Raji (cell line): Measurements from ENCODE around the gene ESF1.

Experiments
- POLR2A ChIP-seq: IDR thresholded peaks from 2 replicates; pipeline ENCODE4 v1.6.1; 2011; ENCODE audit warnings: low read depth, low read length, control low read depth; ENCODE audit not compliant: insufficient read depth

Gene ESF1

DNA sequence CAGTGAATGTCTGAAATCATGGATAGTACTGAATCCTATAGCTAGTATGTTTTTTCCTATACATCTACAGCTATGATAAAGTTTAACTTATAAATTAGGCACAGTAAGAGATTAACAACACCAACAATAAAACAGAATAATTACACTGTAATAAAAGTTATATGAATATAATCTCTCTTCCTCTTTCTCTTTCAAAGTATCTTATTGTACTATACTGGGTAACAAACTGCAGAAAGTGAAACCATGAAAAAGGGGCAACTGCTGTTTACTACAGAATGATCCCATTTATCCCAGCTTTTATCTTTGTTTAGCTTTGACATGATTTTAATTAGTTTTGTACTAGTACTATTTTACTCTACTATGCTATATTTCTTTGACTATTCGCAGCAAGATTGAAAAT lies 25.8 kb downstream of the ESF1 start:
- no peak for TF ChIP-seq POLR2A

DNA sequence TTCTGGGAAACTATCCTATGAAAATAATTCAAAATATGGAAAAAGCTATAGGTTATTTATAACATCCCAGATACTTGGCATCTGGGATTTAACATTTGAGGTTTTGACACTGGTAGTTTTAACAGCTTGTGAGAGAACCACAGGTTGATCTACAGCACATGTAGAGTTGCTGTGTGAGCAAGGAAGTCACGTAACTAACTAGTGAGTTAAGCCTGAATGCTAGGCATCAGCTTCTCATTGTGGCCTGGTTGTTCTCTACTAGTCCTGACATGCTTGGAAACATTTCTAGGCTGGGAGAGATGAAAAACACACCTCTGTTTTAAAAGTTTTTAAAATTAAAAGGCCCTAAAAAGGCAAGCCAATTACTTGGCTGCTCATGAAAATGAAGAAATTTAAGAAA lies 28.2 kb downstream of the ESF1 start:
- no peak for TF ChIP-seq POLR2A

DNA sequence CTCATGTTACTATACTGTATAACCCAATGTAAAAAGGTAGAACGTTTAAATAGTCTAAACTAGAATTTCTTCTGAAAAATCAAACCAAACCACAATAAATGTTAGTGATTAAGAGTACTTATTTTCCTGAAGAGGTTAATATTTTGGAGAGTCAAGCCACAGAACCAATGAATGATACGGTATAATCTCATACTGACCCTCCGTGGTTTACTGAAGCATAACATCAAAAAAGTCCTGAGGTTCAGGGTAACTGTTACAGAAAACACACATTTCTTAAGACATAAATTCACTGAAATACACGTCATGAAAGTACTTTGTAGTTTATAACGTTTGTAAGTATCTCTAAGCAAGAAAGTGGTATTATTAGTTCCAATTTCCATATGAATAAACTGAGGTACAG lies 28.9 kb downstream of the ESF1 start:
- no peak for TF ChIP-seq POLR2A

DNA sequence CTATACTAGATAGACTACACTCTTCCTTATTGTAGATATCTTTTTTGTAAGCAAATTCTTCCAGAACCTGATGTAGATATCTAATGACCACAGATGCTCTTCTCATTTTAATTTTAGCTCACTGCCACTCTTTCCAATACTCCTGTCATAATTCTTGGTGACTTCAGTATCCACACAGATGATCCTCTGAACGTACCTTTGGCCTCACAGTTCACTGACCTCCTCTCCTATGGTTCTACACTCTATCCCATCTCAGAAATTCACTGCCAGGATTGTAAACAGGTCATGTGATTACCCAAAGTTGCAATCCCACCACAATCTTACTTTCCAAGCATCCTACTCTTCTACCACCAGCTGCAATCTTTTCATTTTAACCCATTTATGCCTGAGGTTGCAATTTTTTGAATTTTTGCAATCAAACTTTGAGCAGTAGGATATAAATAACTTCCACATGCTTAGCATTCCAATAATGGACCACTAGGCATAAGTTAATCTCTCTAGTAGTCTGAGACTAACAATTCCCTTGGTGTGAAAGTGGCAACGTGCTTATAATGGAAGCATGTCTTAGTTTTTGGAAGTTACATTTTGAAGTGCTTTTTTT lies 31.2 kb downstream of the ESF1 start:
- no peak for TF ChIP-seq POLR2A

DNA sequence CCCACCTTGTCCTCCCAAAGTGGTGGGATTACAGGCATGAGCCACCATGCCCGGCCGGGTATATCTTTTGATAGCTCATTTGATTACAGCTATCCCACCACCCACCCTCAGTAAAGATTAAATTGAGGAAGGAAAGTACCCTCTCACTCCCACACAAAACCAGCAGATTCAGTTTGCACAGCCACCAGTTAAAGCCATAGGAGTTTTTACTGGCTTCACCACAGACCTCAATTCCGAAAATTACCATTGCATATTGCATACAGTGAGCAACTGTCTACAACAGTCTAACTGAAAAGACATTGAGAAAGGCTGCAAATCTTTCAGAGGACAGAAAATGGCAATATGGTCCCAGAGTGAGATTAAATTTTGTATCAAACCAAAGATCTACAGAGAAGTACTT lies 34.9 kb downstream of the ESF1 start:
- no peak for TF ChIP-seq POLR2A

GRCh38 chr20:13745784-13746183 lies 38.9 kb downstream of the ESF1 start:
- TF ChIP-seq POLR2A, result no peak

DNA sequence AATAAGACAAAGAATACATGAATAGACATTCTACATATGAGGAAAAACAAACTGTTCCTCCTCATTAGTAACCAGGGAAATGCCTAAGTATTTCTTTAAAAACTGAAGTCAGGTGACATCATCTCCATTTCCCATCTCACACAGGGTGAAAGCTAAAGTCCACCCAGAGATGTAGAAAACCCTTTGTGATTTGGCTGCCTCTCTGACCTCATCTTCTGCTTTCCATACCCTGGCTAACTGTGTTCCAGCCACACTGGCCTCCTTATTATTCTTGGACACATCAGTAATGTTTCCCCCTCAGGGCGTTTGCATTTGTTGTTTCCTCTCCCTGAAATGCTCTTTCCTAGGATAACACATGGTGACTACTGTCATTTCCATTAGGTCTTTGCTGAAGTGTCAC lies 40.4 kb downstream of the ESF1 start:
- no peak for TF ChIP-seq POLR2A

- TF ChIP-seq POLR2A, result no peak
These were observed 42.8 kb downstream of the ESF1 start for GRCh38 chr20:13741879-13742278.

GRCh38 chr20:13739731-13740649 lies 44.7 kb downstream of the ESF1 start:
- no peak for TF ChIP-seq POLR2A

GRCh38 chr20:13736436-13737191 lies 48.1 kb downstream of the ESF1 start:
- TF ChIP-seq POLR2A, result no peak

DNA sequence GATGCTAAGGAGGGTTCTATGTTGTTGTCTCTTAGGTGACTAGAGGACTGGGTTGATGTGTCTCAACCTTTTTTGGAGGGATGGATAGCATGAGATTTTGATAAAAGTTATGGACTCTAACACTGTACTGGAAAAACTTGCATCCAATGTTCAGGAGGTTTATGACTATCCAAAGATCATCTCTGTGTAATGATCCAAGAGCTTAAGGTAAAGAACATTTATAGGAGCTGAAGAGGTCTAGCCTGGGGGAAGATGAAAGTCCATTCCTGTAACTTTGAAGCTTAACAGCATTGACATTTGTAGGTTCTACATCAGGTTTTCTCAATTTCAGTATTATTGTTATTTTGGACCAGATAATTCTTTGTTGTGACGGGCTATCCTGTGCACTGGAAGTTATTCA lies 48.9 kb downstream of the ESF1 start:
- TF ChIP-seq POLR2A, result no peak

GRCh38 chr20:13723011-13723410 lies 61.7 kb downstream of the ESF1 start:
- no peak for TF ChIP-seq POLR2A

DNA sequence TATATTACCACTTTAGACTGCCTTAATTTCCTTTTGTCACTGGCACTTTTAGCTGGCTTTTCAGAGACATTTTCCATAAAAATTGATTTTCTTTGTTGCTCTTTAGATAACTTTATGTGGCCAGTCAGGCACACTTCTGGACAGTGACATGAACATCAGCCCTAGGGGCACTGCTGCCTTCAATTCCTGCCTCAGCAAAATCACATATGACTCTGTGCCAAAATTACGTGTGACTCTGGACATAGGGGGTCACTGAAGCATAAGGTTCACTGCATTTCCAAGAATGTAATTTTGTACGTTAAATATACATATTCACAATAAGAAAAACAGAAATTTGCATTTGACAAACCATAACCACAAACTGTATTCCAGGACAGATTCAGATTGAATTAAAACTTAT lies 66.5 kb downstream of the ESF1 start:
- no peak for TF ChIP-seq POLR2A

- TF ChIP-seq POLR2A, result no peak
These were observed 67.1 kb downstream of the ESF1 start for GRCh38 chr20:13717631-13718044.

- no peak for TF ChIP-seq POLR2A
These were observed 69.5 kb downstream of the ESF1 start for GRCh38 chr20:13715171-13715570.

GRCh38 chr20:13708234-13708633 lies 76.5 kb downstream of the ESF1 start:
- no peak for TF ChIP-seq POLR2A
